Measurements from ENCODE around the gene CLCNKB.
"Not testable (repeated sequence)": the region's sequence is repeated elsewhere in the genome, so short reads cannot be mapped to it uniquely, and the experiment has no call there.

CLCNKB gene

DNA sequence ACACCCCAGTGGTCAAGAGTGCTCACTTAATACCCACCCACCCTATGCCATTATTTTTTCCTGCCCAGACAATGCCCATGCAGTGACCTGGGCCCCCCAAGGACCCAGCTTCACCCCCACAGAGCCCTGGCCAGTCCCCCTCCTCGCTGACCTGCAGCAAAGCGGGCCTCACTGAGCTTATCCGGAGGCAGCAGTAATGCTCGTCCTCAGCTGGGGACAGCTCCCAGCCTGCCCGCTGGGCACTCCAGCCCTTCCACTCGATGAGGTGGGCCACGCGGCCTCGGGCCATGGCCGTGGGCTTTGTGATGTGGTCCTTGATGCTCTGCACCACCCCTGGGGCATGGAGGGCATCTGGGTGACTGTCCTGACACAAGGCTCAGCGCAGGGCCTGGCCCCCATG, 7.1 kb upstream of the CLCNKB start:
- DNase-seq, result not testable (repeated sequence)

DNA sequence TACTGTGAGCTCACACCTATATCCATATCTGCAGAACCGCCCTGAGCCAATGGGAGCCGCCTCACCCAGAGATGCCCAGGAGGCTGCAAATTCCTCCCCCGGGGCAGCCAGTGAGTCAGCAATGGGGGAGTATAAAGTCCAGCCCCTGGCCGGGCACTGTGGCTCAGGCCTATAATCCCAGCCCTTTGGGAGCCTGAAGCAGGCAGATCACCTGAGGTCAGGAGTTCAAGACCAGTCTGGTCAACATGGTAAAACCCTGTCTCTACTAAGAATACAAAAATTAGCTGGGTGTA, 5.0 kb upstream of the CLCNKB start:
- DNase-seq, result no peak

DNA sequence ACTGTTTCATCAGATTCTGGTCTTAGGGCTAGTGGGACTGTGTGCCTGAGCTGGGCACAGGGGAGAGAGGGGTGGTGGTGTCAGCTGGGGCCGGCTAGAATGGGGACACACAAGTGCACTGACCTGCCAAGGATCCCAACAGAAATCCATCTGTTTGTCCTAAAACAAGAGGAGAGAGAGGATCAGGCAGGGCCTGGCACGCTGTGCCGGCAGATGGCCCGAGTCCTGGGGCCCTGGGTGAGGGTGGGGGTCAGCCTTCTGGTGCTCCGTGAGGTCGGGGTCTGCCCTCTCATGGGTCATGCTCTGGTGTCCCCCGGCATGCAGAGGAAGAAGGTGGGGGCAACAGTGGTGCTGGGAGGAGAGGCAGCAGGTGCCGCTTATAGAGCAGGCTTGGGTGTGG, 3.7 kb upstream of the CLCNKB start:
- not testable (repeated sequence) for DNase-seq

DNA sequence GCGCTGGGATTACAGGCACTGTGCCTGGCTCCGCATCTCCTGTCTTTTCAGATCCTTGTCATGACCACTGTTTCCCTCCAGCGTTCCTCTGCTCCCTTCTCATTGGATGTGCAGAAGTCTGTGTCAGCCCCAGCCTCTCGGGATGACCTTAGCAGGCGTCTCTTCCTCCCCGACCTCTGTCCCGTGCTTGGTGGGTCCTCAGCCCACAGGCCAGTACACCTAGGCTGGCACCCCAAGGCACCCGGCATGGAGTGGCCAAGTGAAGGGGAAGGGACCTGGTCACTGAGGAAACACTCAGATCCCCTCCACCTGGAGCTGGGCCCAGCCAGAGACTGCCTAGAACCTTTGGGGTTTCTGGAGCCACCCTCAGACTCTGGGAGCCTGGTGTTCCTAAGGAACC, 2.4 kb upstream of the CLCNKB start:
- no peak for DNase-seq

DNA sequence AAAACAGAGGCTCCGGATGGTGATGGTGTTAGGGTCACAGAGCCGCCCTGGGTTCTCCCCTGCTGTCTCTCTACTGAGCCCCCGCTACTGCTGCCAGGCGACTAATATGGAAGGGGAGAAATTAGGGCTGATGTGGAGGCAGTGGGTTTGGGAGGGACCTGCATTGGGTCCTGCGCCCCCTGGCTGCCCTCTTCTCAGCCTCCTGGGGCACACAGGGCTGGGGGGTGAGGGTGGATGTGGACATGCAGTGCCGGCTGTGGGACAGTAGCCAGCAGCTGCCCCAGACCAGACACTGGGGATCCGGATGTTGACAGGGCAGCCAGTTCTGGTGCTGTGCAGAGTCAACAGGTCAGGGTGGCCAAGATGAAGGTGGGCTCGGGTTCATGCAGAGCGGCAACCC, 1.5 kb upstream of the CLCNKB start:
- DNase-seq, result no peak

DNA sequence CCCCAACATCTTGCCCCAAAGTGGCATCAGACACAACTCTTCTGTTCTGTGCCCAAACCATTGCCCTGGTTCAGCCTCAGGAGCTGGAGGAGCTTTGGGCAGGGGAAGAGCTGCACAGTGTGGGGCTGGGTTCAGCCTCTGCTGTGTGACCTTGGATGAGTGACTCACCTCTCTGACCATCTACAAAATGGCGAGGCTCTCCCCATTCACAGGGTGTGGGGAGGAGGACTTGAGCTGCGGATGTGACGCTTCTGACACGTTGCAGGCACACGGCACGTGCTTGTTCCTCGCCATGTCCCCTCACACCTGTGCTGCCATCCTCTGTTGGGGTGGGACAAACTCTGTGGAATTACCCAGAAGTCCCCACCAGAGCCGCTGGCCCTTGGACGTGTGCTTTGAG, 928 bp upstream of the CLCNKB start:
- DNase-seq, result not testable (repeated sequence)

DNA sequence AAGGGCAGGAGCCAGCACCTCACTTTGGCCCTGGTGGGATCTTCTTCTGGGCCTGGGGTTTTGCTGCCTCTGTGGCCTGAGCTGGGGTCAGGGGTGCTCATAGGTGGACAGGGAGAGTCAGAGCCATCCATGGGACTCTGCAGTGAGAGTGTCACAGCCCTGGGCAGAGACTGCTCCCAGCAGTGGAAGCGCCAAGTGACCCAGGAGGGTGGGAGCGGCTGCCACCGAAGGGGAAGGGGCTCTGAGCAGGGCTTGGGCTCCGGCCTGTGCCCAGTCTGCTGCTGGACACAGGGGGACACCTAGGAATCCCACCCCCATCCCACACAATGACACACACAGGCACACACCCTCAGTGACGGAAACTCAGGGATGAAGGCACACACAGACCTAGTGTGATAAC, 368 bp downstream of the CLCNKB start:
- no peak for DNase-seq

DNA sequence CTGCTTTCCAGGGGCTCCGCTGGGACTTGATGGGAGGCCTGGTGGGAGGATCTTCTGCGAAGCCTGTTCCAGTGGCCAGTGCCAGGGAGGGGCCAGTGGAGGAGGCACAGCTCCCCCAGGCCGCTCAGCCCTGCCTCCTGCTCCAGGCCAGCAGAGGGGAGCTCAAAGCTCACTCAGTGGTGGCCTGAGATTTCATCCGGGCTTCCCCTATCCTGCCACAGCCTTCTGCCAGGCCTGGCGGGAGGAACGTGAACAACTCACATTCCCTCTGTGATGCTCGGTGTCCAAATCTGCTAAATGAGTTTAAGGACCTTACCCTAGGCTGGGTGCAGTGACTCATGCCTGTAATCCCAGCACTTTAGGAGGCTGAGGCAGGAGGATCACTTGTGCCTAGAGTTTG, 3.3 kb downstream of the CLCNKB start:
- DNase-seq, result no peak

DNA sequence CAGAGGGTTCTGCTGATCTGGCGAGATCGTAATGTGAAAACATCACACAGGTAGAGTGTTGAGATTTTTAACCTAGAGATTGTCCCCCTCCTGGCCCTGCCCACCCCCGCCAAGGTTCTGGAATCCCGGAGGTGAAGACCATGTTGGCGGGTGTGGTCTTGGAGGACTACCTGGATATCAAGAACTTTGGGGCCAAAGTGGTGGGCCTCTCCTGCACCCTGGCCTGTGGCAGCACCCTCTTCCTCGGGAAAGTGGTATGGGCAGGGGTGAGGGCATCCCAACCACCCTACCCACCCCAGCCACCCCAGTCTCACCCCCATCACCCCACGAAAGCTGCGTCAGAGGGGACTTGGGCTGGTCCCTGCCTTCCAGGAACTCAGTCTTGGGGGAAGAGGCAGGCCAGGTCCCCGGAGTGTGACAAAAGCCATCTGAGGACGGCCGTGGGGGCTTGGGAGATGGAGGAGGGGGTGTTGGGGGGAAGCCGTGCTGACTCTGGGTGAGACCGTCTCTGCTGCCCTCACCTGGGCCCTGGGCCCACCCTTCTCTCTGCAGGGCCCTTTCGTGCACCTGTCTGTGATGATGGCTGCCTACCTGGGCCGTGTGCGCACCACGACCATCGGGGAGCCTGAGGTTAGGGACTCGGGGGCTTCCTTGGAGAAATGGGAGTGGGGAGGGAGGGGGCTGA, 4.4 kb downstream of the CLCNKB start:
- no peak for DNase-seq

DNA sequence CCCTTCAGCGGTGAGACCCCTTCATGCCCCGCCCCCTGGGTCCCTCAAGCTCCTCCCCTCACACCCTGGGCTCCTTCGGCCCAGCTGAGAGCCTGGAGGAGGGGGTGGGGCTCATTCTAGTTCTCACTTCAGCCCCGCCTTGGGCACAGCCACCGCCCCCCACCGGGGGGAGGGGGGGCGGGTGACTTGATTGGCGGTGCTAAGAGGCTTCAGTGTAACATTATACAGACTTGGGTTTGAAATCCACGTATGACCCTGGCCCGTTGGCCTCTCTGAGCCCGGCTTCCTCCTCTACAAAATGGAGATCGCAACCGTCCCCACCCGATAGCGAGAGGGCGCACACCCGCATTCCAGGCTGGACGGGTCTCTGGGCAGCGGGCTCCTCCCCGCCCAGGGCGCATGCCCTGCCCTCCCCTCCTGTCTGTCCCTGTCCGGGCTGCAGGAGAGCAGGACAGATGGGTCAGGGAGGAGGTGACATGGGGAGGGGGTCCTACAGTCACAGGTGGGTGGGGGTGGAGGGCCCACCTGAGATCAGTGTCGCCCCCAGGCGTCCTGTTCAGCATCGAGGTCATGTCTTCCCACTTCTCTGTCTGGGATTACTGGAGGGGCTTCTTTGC, 5.1 kb downstream of the CLCNKB start:
- no peak for DNase-seq

DNA sequence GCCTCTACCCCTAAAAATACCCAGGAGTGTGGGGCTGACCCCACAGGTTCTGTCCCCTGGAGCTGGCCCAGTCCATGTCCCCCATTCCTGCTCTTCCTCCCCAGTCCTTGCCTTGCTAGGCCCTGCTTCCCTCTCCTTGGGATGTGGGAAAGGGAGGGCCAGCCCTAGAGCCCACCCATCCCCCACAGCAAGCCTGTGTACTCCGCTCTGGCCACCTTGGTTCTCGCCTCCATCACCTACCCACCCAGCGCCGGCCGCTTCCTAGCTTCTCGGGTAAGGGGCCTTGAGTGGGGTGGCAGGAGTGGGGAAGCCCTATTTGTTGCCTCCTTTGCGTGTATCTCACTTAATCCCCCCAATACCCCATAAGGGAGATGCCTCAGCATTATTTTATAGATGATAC, 6.7 kb downstream of the CLCNKB start:
- no peak for DNase-seq

DNA sequence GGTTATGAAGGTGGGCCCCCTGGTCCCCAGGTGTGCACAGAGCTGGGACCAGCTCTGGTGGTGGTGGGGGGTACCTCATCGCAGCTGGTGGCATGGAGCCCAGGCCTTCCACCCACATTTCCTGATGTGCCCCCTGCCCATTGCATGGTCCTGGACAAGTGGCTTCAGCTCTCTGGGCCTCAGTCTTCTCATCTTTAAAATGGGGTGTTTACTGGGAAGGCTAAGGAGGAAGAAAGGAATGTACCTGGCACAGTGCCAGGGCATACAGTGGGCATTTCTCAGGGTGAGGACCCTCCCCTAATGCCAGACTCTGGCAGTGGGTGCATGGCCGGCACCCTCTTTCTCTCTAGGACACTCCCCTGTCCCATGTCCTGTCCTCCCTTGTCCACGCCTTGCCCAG, 7.5 kb downstream of the CLCNKB start:
- DNase-seq, result no peak

DNA sequence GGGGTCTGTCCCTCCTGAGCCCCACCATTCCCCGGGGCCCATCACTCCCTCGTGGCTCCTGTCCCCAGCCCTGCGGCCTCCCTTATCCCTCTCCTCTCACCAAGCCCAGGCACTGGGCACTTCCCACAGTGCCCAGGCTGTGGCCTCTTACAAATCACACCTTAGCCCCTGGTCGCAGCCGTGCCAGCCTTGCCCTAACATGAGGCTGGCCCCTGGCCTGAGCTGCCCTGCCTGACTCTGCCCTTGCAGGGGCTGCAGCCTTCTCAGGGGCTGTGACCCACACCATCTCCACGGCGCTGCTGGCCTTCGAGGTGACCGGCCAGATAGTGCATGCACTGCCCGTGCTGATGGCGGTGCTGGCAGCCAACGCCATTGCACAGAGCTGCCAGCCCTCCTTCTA, 8.4 kb downstream of the CLCNKB start:
- not testable (repeated sequence) for DNase-seq

DNA sequence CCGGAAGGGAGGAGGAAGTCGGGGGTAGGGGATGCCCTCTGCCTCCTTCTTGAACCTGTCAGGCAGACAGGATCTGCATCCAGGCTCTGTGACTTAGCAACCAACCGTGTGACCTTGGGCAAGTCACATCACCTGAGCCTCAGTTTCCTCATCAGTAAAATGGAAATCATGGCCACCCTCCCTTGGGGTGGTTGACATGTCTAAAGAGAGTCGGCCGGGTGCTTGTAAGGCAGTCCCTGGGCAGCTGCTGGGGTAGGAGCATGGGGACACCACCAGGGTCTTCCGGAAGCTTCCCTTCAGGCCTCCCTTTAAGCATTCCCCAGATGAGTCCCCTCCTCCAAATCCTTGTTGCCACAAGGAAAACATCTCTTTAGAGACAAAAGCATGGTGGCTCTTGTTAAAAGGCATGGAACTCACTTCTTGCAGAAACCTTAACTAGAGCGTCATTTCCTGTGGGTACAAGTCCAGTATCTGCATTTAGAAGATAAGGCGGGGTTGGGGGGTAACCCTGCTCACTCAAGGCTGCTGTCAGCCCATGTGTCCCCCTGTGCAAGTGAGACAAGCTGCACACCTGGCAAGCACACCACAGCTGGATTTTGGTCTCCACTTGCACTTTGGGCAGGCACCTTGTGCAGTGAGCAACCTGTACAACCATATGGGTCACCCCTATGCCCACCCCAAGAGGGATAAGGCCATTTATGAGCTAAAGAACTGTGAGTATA, 10.4 kb downstream of the CLCNKB start:
- peak; percentile 22 for DNase-seq

DNA sequence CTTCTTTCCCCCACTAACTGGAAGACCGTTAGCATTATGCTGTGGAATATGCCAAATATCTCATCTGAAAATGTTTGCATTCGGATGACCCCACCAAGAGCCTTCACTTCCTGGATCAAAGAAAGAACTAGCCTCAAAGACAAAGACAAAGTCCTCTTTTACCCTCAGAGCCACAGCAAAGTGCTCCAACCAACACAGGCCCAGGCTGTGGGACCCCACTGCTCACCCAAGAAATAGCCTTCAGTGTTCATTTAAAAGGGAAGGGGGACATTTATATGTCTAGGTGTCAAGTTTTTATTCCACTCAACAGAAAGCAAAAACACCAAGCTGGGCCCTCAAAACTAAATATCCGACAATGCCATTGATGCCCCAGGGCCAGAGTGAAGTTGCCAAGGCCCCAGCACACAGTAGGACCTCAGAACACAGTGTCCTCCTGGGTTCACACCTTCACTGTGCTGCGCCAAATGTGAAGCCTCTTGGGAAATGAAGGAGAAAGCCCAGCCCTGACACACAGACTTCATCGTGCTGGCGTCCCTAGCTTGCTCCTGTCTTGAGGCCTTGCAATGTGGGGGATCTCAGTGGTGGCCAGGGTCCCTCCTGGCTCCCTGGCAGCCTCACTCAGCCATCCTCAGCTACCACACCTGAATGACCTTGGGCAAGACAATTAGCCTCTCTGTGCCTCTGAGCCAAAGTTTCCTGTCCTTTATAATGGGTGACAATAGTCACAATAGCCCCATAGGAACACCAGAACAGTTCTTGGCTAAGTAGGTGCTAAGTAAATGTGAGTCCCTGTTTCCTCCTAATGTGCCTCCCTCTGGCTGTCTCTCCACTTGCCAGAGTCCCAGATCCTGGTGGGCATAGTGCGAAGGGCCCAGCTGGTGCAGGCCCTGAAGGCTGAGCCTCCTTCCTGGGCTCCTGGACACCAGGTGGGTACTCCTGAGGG, 11.3 kb downstream of the CLCNKB start:
- DNase-seq, result no peak

DNA sequence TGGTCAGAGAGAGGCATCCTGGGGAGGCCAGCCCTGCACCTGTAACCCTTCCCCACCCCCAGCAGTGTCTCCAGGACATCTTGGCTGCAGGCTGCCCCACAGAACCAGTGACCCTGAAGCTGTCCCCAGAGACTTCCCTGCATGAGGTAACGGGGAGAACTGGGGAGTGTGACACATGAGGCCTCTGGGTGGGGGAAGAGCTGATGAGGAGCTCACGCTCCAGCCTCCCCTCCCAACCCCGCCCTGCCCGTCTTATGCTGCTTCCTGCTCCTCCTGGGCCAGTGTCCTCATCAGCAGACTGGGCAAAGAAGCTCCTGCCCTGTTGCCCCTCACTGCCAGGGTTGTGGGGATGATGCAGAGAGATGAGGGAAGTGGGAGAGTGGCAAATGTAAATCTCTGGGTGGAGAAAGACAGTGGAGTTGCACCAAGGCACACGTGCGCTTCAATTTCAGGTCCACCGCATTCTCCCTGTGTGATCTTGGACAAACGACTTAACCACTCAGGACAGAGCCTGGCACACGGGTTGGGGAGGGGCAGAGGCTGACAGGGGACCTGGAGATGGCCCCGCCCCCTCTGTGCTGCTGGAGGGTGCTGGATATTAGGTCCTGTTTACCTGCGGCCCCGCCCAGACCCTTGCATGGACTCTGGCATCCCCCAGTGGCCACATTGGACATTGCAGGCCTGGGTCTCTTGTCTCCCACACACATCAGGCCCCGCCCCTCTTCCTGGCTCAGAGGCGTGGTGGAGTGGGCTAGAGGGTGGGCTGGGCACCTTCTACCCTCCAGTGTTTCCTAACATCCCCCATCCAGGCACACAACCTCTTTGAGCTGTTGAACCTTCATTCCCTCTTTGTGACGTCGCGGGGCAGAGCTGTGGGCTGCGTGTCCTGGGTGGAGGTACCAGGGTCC, 12.3 kb downstream of the CLCNKB start:
- DNase-seq, result peak; percentile 14

DNA sequence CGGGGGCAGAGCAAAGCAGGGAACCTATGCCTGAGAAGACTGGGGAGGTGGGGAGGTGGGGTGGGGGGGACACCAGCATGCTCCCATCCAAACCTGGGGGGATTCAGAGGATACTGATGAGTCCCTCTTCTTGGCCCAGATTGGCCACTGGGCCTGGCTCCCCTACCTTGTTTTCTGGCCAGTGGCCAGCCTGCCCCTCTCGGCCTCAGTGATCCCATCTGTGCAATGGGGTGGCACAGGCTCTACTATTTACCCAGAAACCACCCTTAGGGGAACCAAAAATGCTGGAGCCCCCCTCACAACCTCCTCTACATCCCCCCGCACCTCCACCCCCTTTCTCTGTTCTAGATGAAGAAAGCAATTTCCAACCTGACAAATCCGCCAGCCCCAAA, 12.9 kb downstream of the CLCNKB start:
- DNase-seq, result not testable (repeated sequence)

DNA sequence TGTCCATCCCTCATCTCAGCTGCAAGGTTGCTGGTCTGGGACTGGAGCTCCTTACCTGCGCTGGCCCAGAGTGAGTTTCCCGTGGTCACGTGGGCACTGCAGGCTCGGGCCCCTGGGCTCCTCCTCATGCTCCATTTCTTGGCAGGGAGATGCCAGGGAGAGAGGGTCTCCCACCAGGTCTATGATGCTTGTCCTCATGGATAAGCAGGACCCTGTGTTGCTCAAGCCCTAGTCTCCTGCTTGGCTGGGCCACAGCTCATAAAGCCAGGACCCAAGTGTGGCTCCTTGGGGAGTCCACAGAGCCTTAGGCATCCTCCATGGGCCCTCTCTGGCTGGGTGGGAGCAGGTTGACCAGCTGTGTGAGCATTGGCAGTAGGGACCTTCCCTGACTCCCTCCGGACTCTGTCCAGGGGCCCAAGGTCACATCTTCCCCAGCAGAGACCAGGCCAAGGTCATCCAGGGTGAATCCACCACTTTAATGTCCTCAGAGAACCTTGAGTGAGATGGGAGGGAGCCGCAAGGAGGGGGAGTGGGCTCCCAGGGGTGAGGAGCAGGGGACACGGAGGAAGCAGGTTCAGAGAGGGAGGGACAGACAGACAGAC, 13.8 kb downstream of the CLCNKB start:
- not testable (repeated sequence) for DNase-seq

DNA sequence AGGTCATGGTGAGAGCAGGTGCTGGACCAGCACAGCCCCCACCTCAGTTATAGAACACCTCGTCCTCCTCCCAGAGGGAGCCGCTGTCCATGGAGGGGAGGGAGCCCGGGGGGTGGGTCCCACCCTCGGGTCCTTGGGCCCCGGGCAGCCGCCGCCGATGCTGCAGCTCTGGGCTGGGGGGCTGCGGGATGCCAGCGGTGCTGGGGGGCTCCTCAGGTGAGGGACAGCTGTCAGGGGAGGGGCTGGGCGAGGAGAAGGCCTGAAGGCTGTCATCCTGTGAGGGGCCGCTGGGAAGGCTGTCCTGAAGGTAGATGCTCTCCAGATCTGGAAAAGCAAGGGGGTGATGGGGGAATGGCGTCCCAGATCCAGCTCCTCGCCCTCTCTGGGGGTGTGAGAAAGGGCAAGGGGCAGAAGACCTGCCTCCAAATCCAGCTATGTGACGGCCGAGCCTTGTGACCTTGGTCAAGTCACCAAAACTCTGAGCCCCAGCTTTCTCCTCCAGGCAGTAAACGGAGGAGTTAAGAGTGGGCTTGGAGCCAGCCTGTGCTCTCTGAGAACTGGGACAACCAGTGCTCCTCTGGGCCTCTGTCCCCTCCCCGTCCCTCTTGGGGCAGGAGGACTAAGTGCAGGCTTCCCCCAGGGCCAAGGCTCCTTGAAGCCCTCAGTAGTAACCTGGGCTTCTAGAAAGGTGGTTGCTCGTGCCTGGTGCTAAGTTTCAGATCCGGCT, 15.0 kb downstream of the CLCNKB start:
- not testable (repeated sequence) for DNase-seq

DNA sequence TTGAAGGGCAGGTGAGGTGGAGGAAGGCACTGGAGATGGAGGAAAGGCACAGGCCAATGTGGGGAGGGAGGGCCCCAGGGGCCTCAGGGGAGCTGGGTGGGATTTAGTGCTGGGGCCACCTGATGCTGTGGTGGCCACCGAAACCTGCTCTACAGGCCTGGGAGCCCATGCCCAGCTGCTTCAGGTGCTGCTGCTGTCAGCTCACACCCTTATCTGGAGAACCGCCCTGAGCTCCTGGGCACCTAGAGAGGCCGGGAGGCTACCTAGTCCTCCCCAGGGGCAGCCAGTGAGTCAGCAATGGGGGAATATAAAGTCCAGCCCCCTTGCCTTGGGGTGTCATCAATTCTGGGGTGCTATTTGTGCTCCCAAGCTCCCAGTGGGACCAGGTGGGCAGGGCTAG, 17.7 kb downstream of the CLCNKB start:
- DNase-seq, result no peak
